ENCODE measurements around the gene SASH1. TPM values are rescaled to one million over a fixed set of nuclear protein-coding genes. Genes with fewer than 3 reads are reported as not detected.

The SASH1 gene
- total RNA-seq, 1 donor from 2014 or later = 10.2 TPM

DNA sequence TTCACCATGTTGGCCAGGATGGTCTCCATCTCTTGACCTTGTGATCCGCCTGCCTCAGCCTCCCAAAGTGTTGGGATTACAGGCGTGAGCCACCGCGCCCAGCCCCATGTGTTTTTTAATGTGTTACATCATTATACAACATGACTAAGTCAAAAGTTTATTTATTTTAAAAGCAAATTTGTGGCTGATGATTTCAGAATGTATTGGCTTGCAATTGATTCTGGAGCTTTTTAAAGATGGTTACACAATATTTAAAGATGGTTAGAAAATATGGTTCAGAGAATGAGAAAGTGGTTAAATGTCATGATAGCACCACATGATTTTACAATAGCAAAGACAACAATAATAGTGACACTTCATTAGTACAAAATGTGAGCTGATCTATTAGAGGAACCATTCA, 80.5 kb downstream of the SASH1 start:
- H2AFZ ChIP-seq (replicated peaks) = no peak overlapping the region
- Mint-ChIP-seq H3K4me1 (peaks cover 25% of the 10 kb centered on the region), H3K36me3 (peaks cover 5% of the 10 kb centered on the region), H3K27ac (no peak overlapping the region), H3K4me3 (no peak overlapping the region), H3K9me3 (peaks cover 2% of the 10 kb centered on the region), H3K27me3 (ENCODE audit: insufficient read depth, low read depth) (no peaks in the 10 kb centered on the region)
- TF ChIP-seq, protein P1, sequence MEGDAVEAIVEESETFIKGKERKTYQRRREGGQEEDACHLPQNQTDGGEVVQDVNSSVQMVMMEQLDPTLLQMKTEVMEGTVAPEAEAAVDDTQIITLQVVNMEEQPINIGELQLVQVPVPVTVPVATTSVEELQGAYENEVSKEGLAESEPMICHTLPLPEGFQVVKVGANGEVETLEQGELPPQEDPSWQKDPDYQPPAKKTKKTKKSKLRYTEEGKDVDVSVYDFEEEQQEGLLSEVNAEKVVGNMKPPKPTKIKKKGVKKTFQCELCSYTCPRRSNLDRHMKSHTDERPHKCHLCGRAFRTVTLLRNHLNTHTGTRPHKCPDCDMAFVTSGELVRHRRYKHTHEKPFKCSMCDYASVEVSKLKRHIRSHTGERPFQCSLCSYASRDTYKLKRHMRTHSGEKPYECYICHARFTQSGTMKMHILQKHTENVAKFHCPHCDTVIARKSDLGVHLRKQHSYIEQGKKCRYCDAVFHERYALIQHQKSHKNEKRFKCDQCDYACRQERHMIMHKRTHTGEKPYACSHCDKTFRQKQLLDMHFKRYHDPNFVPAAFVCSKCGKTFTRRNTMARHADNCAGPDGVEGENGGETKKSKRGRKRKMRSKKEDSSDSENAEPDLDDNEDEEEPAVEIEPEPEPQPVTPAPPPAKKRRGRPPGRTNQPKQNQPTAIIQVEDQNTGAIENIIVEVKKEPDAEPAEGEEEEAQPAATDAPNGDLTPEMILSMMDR (IDR thresholded peaks at IDR 0.05) = no peak
- no peak for TF ChIP-seq EZH2phosphoT487 (IDR thresholded peaks at IDR 0.05)
- no peak for TF ChIP-seq EZH2 (IDR thresholded peaks at IDR 0.05)
- H3K4me1 ChIP-seq = no peaks in the 10 kb centered on the region
- no peak overlapping the region for H3K9ac ChIP-seq
- H3K36me3 ChIP-seq = no peaks in the 10 kb centered on the region
- no peaks in the 10 kb centered on the region for H4K20me1 ChIP-seq (ENCODE audit: low read depth)
- no peaks in the 10 kb centered on the region for H3K79me2 ChIP-seq (ENCODE audit: low read depth)
- no peak for DNase-seq (ENCODE audit: low spot score)
- no peak overlapping the region for H3K4me3 ChIP-seq
- H3K27me3 ChIP-seq = no peaks in the 10 kb centered on the region
- H3K27ac ChIP-seq = no peak overlapping the region
- H3K4me2 ChIP-seq = no peak overlapping the region
- H3K9me3 ChIP-seq (ENCODE audit: low read depth) = no peaks in the 10 kb centered on the region
- H3F3A ChIP-seq (ENCODE audit: low read depth) = no peaks in the 10 kb centered on the region

DNA sequence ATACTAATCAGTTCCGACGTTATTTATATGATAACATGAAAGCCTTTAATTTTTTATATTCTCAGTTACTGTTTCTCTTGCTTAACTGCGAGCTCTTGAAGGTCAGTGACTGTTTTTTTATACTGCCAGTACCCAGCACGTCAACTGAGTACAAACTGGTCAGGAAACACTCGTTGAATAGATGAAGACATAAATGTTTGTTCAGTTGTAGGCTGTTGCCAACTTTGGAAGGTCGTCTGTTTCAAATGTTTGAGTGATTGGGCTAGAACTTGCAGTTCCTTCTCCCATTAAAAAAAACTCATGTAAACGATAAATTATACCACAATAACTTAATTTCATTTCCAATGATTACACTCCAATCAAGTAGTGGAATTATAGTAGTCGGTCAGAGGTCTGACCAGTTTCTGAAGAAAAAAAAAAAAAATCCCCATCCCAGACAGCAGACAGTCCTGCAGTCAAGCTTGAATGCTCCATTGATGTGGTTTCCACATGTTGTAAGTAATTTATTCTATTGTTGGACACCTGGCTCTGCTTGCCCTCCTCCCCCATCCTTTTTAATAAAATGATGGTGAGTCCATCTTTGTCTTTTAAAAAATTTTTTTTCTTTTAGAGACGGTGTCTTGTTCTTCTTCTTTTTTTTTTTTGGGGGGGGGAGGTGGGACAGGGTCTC, 81.1 kb downstream of the SASH1 start:
- no peaks in the 10 kb centered on the region for H3K9me3 ChIP-seq (ENCODE audit: low read depth)
- H3K27ac ChIP-seq = no peak overlapping the region
- Mint-ChIP-seq H3K4me1 (peaks cover 25% of the 10 kb centered on the region), H3K27ac (no peak overlapping the region), H3K4me3 (no peak overlapping the region), H3K9me3 (peaks cover 2% of the 10 kb centered on the region), H3K36me3 (peaks cover 5% of the 10 kb centered on the region), H3K27me3 (ENCODE audit: insufficient read depth, low read depth) (no peaks in the 10 kb centered on the region)
- H3K4me3 ChIP-seq = no peak overlapping the region
- H3K79me2 ChIP-seq (ENCODE audit: low read depth) = no peaks in the 10 kb centered on the region
- H3K4me2 ChIP-seq = no peak overlapping the region
- no peaks in the 10 kb centered on the region for H3K4me1 ChIP-seq
- H3F3A ChIP-seq (ENCODE audit: low read depth) = no peaks in the 10 kb centered on the region
- H2AFZ ChIP-seq (replicated peaks) = no peak overlapping the region
- H3K36me3 ChIP-seq = no peaks in the 10 kb centered on the region
- H4K20me1 ChIP-seq (ENCODE audit: low read depth) = no peaks in the 10 kb centered on the region
- TF ChIP-seq EZH2 (IDR thresholded peaks at IDR 0.05) (no peak), EZH2phosphoT487 (IDR thresholded peaks at IDR 0.05) (no peak)
- TF ChIP-seq, protein P1 (IDR thresholded peaks at IDR 0.05) = no peak
- no peaks in the 10 kb centered on the region for H3K27me3 ChIP-seq
- DNase-seq (ENCODE audit: low spot score) = no peak
- no peak overlapping the region for H3K9ac ChIP-seq

DNA sequence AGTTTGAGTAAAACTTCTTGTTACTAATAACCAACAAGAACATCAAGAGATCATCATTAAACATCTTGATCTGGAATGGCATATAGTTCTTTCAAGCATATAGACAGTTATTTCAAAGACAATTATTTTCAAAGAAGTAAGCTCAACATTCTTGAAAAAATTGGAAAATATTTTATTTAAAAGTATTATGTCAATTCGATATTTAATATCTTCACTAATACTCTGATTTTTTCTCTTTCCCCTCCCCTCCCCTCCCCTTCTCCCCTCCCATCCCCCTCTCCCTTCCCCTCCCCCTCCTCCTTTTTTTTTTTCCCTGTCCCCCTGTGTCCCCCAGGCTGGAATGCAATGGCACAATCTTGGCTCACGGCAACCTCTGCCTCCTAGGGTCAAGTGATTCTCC, 82.8 kb downstream of the SASH1 start:
- no peaks in the 10 kb centered on the region for H4K20me1 ChIP-seq (ENCODE audit: low read depth)
- no peak overlapping the region for H3K4me3 ChIP-seq
- H3K27ac ChIP-seq = no peak overlapping the region
- no peaks in the 10 kb centered on the region for H3K27me3 ChIP-seq
- DNase-seq (ENCODE audit: low spot score) = no peak
- Mint-ChIP-seq H3K27ac (no peak overlapping the region), H3K27me3 (ENCODE audit: insufficient read depth, low read depth) (no peaks in the 10 kb centered on the region), H3K9me3 (peaks cover 2% of the 10 kb centered on the region), H3K36me3 (peaks cover 7% of the 10 kb centered on the region), H3K4me1 (peaks cover 25% of the 10 kb centered on the region), H3K4me3 (no peak overlapping the region)
- H3K79me2 ChIP-seq (ENCODE audit: low read depth) = no peaks in the 10 kb centered on the region
- TF ChIP-seq, protein P1 (IDR thresholded peaks at IDR 0.05) = no peak
- TF ChIP-seq EZH2 (IDR thresholded peaks at IDR 0.05) = no peak
- TF ChIP-seq EZH2phosphoT487 (IDR thresholded peaks at IDR 0.05) = no peak
- H3F3A ChIP-seq (ENCODE audit: low read depth) = no peaks in the 10 kb centered on the region
- H3K9ac ChIP-seq = no peak overlapping the region
- H3K9me3 ChIP-seq (ENCODE audit: low read depth) = no peaks in the 10 kb centered on the region
- no peak overlapping the region for H2AFZ ChIP-seq (replicated peaks)
- no peak overlapping the region for H3K4me2 ChIP-seq
- H3K4me1 ChIP-seq = no peaks in the 10 kb centered on the region
- no peaks in the 10 kb centered on the region for H3K36me3 ChIP-seq
